Right ventricle myocardium superior (tissue), 1 donor: ENCODE data around the gene DNAJB12. TPM values are rescaled to one million over a fixed set of nuclear protein-coding genes. Genes with fewer than 3 reads are reported as not detected.
A peak's percentile ranks its signal among the peaks of the same experiment; 100 is the strongest.
"Not testable (repeated sequence)": the region's sequence is repeated elsewhere in the genome, so short reads cannot be mapped to it uniquely, and the experiment has no call there.

Source experiments
- ATAC-seq: fragments of 200-7000 bp; cut with Tn5 transposase; one replicate; pipeline ENCODE4 v1.9.1; 2020; ENCODE audit warnings: mild to moderate bottlenecking; ENCODE audit not compliant: poor library complexity
- DNase-seq: peaks from one replicate; pipeline ENCODE4 v3.0.0-alpha.2; 2020
- intact Hi-C: fragments of 100-400 bp; cut with DNase I; formaldehyde crosslinking; loops from one replicate; pipeline ENCODE4 v1.11.2; 2022
- total RNA-seq: library from RNA; stranded (reverse); fragmentation: NEBNext Ultra II Directional; extraction: Animal tissue kit (Norgen Biotek cat#: 25700); gene quantifications from one replicate; pipeline ENCODE4 v1.2.1, GENCODE V29; 2021
- donor health status: DM: no; HTN: yes; CAD: no; lungs with severe emphysema.

Gene DNAJB12
- total RNA-seq, 1 donor from 2014 or later = 26.1 TPM

GRCh38 chr10:72309290-72310240 is 45.2 kb downstream of the DNAJB12 start:
- intact Hi-C loops = no loop called here
- ATAC-seq = peak; percentile 92
- peak; percentile 79 for DNase-seq

- ATAC-seq = peak; percentile 46
- peak; percentile 71 for DNase-seq
- intact Hi-C loops = no loop called here
Measured at GRCh38 chr10:72308320-72308987, 46.3 kb downstream of the DNAJB12 start.

GRCh38 chr10:72307711-72308110 is 47.0 kb downstream of the DNAJB12 start:
- ATAC-seq, intact Hi-C loops, DNase-seq: not testable (repeated sequence)

- DNase-seq (no peak), ATAC-seq (no peak)
- intact Hi-C loops = no loop called here
Measured at GRCh38 chr10:72306215-72306760, 48.4 kb downstream of the DNAJB12 start.

- intact Hi-C loops = no loop called here
- DNase-seq = no peak
- ATAC-seq = no peak
Measured at GRCh38 chr10:72303424-72304128, 51.1 kb downstream of the DNAJB12 start.

GRCh38 chr10:72298592-72299519 is 55.9 kb downstream of the DNAJB12 start:
- intact Hi-C loops = no loop called here
- ATAC-seq = no peak
- DNase-seq = no peak

- intact Hi-C loops = no loop called here
- DNase-seq = peak; percentile 99
- peak; percentile 97 for ATAC-seq
Measured at GRCh38 chr10:72297805-72298591, 56.7 kb downstream of the DNAJB12 start.

GRCh38 chr10:72297281-72297804 is 57.4 kb downstream of the DNAJB12 start:
- intact Hi-C loops = no loop called here
- ATAC-seq = peak; percentile 76
- DNase-seq = peak; percentile 91

- ATAC-seq, DNase-seq, intact Hi-C loops: not testable (repeated sequence)
Measured at GRCh38 chr10:72296829-72297280, 57.9 kb downstream of the DNAJB12 start.

GRCh38 chr10:72295330-72295910 is 59.3 kb downstream of the DNAJB12 start:
- DNase-seq (no peak), ATAC-seq (no peak)
- intact Hi-C loops = no loop called here

- DNase-seq (no peak), ATAC-seq (no peak)
- intact Hi-C loops = no loop called here
Measured at GRCh38 chr10:72292223-72292691, 62.5 kb downstream of the DNAJB12 start.

GRCh38 chr10:72291019-72291532 is 63.6 kb downstream of the DNAJB12 start:
- intact Hi-C loops = no loop called here
- ATAC-seq (no peak), DNase-seq (no peak)

- intact Hi-C loops = no loop called here
- DNase-seq (no peak), ATAC-seq (no peak)
Measured at GRCh38 chr10:72285972-72286521, 68.7 kb downstream of the DNAJB12 start.

GRCh38 chr10:72283131-72283530 is 71.6 kb downstream of the DNAJB12 start:
- intact Hi-C loops = no loop called here

More at GRCh38 chr10:72283131-72283530, 71.6 kb downstream of the DNAJB12 start:
- DNase-seq (no peak), ATAC-seq (no peak)
